ENCODE results near the gene TPCN1. TPM values are rescaled to one million over a fixed set of nuclear protein-coding genes. Genes with fewer than 3 reads are reported as not detected.

TPCN1 gene
- total and polyA plus RNA-seq, 2 of the 8 experiments (the other 6 are each of a cell fraction or from before 2014, with no cell fraction given): 14.9 to 21.4 TPM

GRCh38 chr12:113207613-113208040 lies 13.6 kb upstream of the TPCN1 start:
- H3K9me3 ChIP-seq (ENCODE audit: insufficient read depth in 2 of 2, low read depth in 1 of 2, low read length in 1 of 2): no peaks in the 10 kb centered on the region; a peak in 1 of 4 replicates
- H3K18ac ChIP-seq (ENCODE audit: extremely low read depth, low read length): no peak overlapping the region
- no peak overlapping the region for H3K4ac ChIP-seq (replicated peaks; ENCODE audit: insufficient read length, low read depth, low read length)
- 0 out of 2 replicates have a peak overlapping the region, but pooled peaks have one; percentile 1 for H2BK5ac ChIP-seq (ENCODE audit: low read depth, low read length)
- H4K91ac ChIP-seq (replicated peaks; ENCODE audit: insufficient read length, low read length): no peak overlapping the region
- H2AFZ ChIP-seq (ENCODE audit: low read length): no peak overlapping the region
- H3K36me3 ChIP-seq (ENCODE audit: control insufficient read depth in 2 of 4, insufficient read depth in 4 of 4, low read length in 3 of 4): no peaks in the 10 kb centered on the region
- no peaks in the 10 kb centered on the region for H3K79me2 ChIP-seq (ENCODE audit: control insufficient read depth in 1 of 2, insufficient read depth in 2 of 2, low read length in 2 of 2)
- ChIA-PET CTCF (ENCODE audit: partially characterized antibody) (interaction anchor here (1.9 kb wide), 1 partner anchor 11 kb away, joined by 10 read pairs; no protein-coding TSS in a partner anchor), POLR2A (ENCODE audit: partially characterized antibody) (interaction anchor here (1.3 kb wide), 2 partner anchors 11 to 14 kb away, joined by 3 read pairs; no protein-coding TSS in a partner anchor)
- H2BK120ac ChIP-seq (replicated peaks; ENCODE audit: low read depth, low read length): no peak overlapping the region
- no peaks in the 10 kb centered on the region for H3K4me1 ChIP-seq (replicated peaks in 1 of 4; ENCODE audit: control insufficient read depth in 3 of 4, insufficient read depth in 4 of 4, low read length in 3 of 4)
- no peak overlapping the region for H4K8ac ChIP-seq (ENCODE audit: extremely low read depth, insufficient read depth, low read length)
- H4K5ac ChIP-seq (ENCODE audit: insufficient read length, low read depth, low read length): no peak overlapping the region
- H3K79me1 ChIP-seq (ENCODE audit: low read depth, low read length): no peaks in the 10 kb centered on the region
- DNase-seq (ENCODE audit: low read depth in 1 of 2, low spot score in 2 of 2): no peak
- H3K27me3 ChIP-seq (replicated peaks in 1 of 4; ENCODE audit: control insufficient read depth in 3 of 4, extremely low read depth in 1 of 4, insufficient read depth in 3 of 4, low read length in 3 of 4): no peaks in the 10 kb centered on the region
- H3K14ac ChIP-seq (ENCODE audit: insufficient read length): no peak overlapping the region
- H2BK15ac ChIP-seq (ENCODE audit: low read length): no peak overlapping the region
- H2BK12ac ChIP-seq (ENCODE audit: low read depth, low read length): no peak overlapping the region
- H2BK20ac ChIP-seq (ENCODE audit: low read length): peak overlapping the region; percentile 63; the same call in 1 of the 2 replicates
- TF ChIP-seq CHD2 (IDR thresholded peaks at IDR 0.05; ENCODE audit: low read length) (no peak), JUND (IDR thresholded peaks at IDR 0.05; ENCODE audit: low read length) (no peak), JUN (IDR thresholded peaks at IDR 0.05; ENCODE audit: low read depth, low read length) (no peak), CBX5 (IDR thresholded peaks at IDR 0.05; ENCODE audit: low read depth, low read length) (no peak), RFX5 (IDR thresholded peaks at IDR 0.05; ENCODE audit: borderline replicate concordance, low read depth, low read length) (no peak), SIX5 (IDR thresholded peaks at IDR 0.05; ENCODE audit: low read depth, low read length) (no peak), TAF1 (IDR thresholded peaks at IDR 0.05; ENCODE audit: low read depth, low read length) (no peak), CEBPB (IDR thresholded peaks at IDR 0.05; ENCODE audit: low read depth, low read length) (no peak), GTF2F1 (IDR thresholded peaks at IDR 0.05; ENCODE audit: borderline replicate concordance, low read depth, low read length) (no peak)
- H3K4me2 ChIP-seq (ENCODE audit: insufficient read depth in 1 of 2, low read depth in 2 of 2, low read length in 2 of 2): no peak overlapping the region
- H3K27ac ChIP-seq (ENCODE audit: low read depth, low read length): no peak overlapping the region
- no peaks in the 10 kb centered on the region for H3K23me2 ChIP-seq (ENCODE audit: low read depth, low read length)
- H4K20me1 ChIP-seq (replicated peaks in 1 of 2; ENCODE audit: control insufficient read depth in 1 of 2, insufficient read depth in 2 of 2, low read length in 2 of 2): no peaks in the 10 kb centered on the region
- no peak overlapping the region for H3K23ac ChIP-seq (ENCODE audit: insufficient read length)
- no peak overlapping the region for H3K56ac ChIP-seq (replicated peaks; ENCODE audit: insufficient read length, low read depth, low read length)
- H3K4me3 ChIP-seq (ENCODE audit: extremely low read depth in 1 of 4, insufficient read depth in 2 of 4, low read depth in 3 of 4, low read length in 4 of 4): no peak overlapping the region
- no peak overlapping the region for H3K9ac ChIP-seq (replicated peaks in 1 of 4; ENCODE audit: extremely low read depth in 1 of 4, low read depth in 3 of 4, low read length in 3 of 4)
- no peak overlapping the region for H2AK5ac ChIP-seq (ENCODE audit: low read depth, low read length)
- WGBS, 2 experiments (ENCODE audit: extremely low coverage in 1 of 2, insufficient coverage in 1 of 2, insufficient read length in 1 of 2, insufficient replicate concordance in 2 of 2, low coverage in 1 of 2, low lambda C conversion rate in 2 of 2, missing lambda C conversion rate in 1 of 2): 87% methylated on average over 6 of the region's 6 CpGs; no CpG with 5 or more reads in 1 of the 2 experiments
- FAIRE-seq: no peak

Measured in H1 (cell line).